Upper lobe of right lung (tissue), 1 donor: ENCODE measurements around the gene SLC39A12. TPM values are rescaled to one million over a fixed set of nuclear protein-coding genes. Genes with fewer than 3 reads are reported as not detected.

Experiments used
- ATAC-seq: fragments of 200-7000 bp; cut with Tn5 transposase; one replicate; pipeline ENCODE4 v1.9.1; 2020; ENCODE audit warnings: mild to moderate bottlenecking, moderate library complexity
- DNase-seq: peaks from one replicate; pipeline ENCODE4 v3.0.0-alpha.2; 2020
- H3K27ac ChIP-seq: fragments of 200-600 bp; one replicate; pipeline ENCODE4 v1.8.0; 2022
- H3K27me3 ChIP-seq: fragments of 200-600 bp; one replicate; pipeline ENCODE4 v1.8.0; 2022; ENCODE audit warnings: mild to moderate bottlenecking
- H3K36me3 ChIP-seq: fragments of 200-600 bp; one replicate; pipeline ENCODE4 v1.8.0; 2022
- H3K4me1 ChIP-seq: fragments of 200-600 bp; one replicate; pipeline ENCODE4 v1.8.0; 2022
- H3K4me3 ChIP-seq: fragments of 200-600 bp; one replicate; pipeline ENCODE4 v1.8.0; 2022; ENCODE audit warnings: mild to moderate bottlenecking
- H3K9me3 ChIP-seq: fragments of 200-600 bp; one replicate; pipeline ENCODE4 v1.8.0; 2022
- CTCF ChIP-seq: fragments of 200-600 bp; IDR thresholded peaks from one replicate; pipeline ENCODE4 v1.8.0; 2022; ENCODE audit warnings: antibody characterized with exemption
- intact Hi-C: fragments of 100-400 bp; cut with DNase I; formaldehyde crosslinking; loops from one replicate; pipeline ENCODE4 v1.11.0; 2022
- total RNA-seq: library from RNA; stranded (reverse); fragmentation: NEBNext Ultra II Directional; extraction: Animal tissue kit (Norgen Biotek cat#: 25700); gene quantifications from one replicate; pipeline ENCODE4 v1.2.1, GENCODE V29; 2021
- donor health status: DM: no; HTN: yes; CAD: no; lungs with severe emphysema.

SLC39A12 gene
- total RNA-seq, 1 donor from 2014 or later = 0.29 TPM

GRCh38 chr10:18066947-18067346, 115.2 kb downstream of the SLC39A12 start:
- TF ChIP-seq CTCF = no peak
- Histone ChIP-seq H3K4me1 (no peaks in the 10 kb centered on the region), H3K4me3 (no peak overlapping the region), H3K9me3 (no peaks in the 10 kb centered on the region), H3K27me3 (no peaks in the 10 kb centered on the region), H3K36me3 (no peaks in the 10 kb centered on the region), H3K27ac (no peak overlapping the region)
- intact Hi-C loops = no loop called here
- DNase-seq (no peak), ATAC-seq (no peak)

GRCh38 chr10:18068401-18068800, 116.7 kb downstream of the SLC39A12 start:
- Histone ChIP-seq H3K9me3 (no peaks in the 10 kb centered on the region), H3K27me3 (no peaks in the 10 kb centered on the region), H3K4me1 (no peaks in the 10 kb centered on the region), H3K27ac (no peak overlapping the region), H3K36me3 (no peaks in the 10 kb centered on the region), H3K4me3 (no peak overlapping the region)
- ATAC-seq (no peak), DNase-seq (no peak)
- intact Hi-C loops = no loop called here
- no peak for TF ChIP-seq CTCF

- H3K4me1 ChIP-seq = no peaks in the 10 kb centered on the region
- no peaks in the 10 kb centered on the region for H3K36me3 ChIP-seq
- no peak for DNase-seq
- no peaks in the 10 kb centered on the region for H3K27me3 ChIP-seq
- no peak for TF ChIP-seq CTCF
- H3K9me3 ChIP-seq = no peaks in the 10 kb centered on the region
- intact Hi-C loops = no loop called here
- ATAC-seq = no peak
- H3K27ac ChIP-seq = no peak overlapping the region
- H3K4me3 ChIP-seq = no peak overlapping the region
These were observed 119.9 kb downstream of the SLC39A12 start for GRCh38 chr10:18071591-18071990.

GRCh38 chr10:18073314-18073713, 121.6 kb downstream of the SLC39A12 start:
- Histone ChIP-seq H3K27ac (no peak overlapping the region), H3K4me3 (no peak overlapping the region), H3K36me3 (no peaks in the 10 kb centered on the region), H3K27me3 (no peaks in the 10 kb centered on the region), H3K4me1 (no peaks in the 10 kb centered on the region), H3K9me3 (no peaks in the 10 kb centered on the region)
- TF ChIP-seq CTCF = no peak
- DNase-seq (no peak), ATAC-seq (no peak)
- intact Hi-C loops = no loop called here

- DNase-seq (no peak), ATAC-seq (no peak)
- Histone ChIP-seq H3K27ac (no peak overlapping the region), H3K4me3 (no peak overlapping the region), H3K4me1 (no peaks in the 10 kb centered on the region), H3K27me3 (no peaks in the 10 kb centered on the region), H3K9me3 (no peaks in the 10 kb centered on the region), H3K36me3 (no peaks in the 10 kb centered on the region)
- intact Hi-C loops = no loop called here
- no peak for TF ChIP-seq CTCF
These were observed 124.2 kb downstream of the SLC39A12 start for GRCh38 chr10:18075881-18076280.

- Histone ChIP-seq H3K36me3 (no peaks in the 10 kb centered on the region), H3K27ac (no peak overlapping the region), H3K4me1 (no peaks in the 10 kb centered on the region), H3K27me3 (no peaks in the 10 kb centered on the region), H3K4me3 (no peak overlapping the region), H3K9me3 (no peaks in the 10 kb centered on the region)
- DNase-seq (no peak), ATAC-seq (no peak)
- intact Hi-C loops = no loop called here
- no peak for TF ChIP-seq CTCF
These were observed 128.1 kb downstream of the SLC39A12 start for GRCh38 chr10:18079665-18080295.
